Stimulated activated CD8-positive, alpha-beta memory T cell treated with anti-CD3 and anti-CD28 coated beads, Interleukin-4, amount 100 ng/mL, for 4 hours (primary cell): Measurements from ENCODE around the gene ELMO1.

ENCODE experiments used
- DNase-seq, 2 donors: peaks; one replicate each; pipeline ENCODE4 v3.0.0-alpha.2; 2020; ENCODE audit warnings: low read depth in 2 of 2, low spot score in 1 of 2

ELMO1 gene

DNA sequence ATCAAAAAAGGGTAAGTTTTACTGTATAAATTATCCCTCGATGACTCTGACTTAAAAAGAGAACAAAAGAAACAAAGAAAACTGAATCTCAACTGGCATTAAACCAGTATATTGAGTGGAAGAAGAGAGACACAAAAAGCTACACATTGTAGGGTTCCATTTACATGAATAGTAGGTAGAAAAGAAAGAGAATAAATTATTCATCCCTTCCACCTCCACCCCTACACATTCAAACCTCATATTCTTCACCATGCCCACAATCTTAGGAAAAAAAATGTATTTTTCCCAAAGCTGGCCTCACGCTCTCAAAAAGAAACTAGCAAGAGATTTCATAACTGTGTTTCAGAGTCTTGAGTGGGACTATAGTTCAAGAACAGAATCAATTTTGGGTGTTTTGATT, 377.5 kb downstream of the ELMO1 start:
- DNase-seq, result no peak

DNA sequence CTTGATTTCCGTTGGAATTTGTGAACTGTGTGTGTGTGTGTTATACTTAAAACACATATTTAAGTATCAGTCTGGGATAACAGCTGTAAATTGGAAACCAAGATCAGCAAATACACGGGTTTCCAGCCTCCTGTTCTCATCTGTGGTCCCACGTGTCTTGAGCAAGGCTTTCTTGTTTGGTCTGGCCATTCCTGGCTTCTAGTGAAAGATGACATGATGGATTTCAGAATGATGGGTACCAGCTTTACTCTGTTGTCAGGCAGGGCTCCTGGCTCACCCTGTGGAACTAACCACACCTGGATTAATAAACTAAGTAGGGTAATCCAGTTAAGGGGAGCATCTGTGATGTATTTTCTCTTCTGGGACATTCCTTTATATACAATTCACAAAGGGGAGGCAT, 378.2 kb downstream of the ELMO1 start:
- no peak for DNase-seq

DNA sequence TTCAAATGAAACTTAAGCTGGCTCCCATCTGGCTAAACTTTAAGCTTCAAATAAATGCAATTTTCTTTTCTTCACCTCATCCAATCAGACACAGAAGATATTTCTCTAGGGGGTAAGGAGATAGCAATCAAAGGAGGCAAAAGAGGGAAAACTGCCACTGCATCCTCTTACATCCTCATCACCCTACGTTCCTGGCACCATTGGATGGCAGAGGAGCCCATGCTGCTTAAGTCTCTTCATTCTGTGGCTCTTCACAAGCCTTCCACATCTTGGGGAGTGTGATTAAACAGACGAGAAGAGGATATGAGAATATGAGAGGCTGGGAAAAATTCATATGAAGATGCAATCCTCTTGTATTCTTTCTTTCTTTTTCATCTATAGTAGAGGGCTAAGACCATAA, 378.6 kb downstream of the ELMO1 start:
- no peak for DNase-seq

DNA sequence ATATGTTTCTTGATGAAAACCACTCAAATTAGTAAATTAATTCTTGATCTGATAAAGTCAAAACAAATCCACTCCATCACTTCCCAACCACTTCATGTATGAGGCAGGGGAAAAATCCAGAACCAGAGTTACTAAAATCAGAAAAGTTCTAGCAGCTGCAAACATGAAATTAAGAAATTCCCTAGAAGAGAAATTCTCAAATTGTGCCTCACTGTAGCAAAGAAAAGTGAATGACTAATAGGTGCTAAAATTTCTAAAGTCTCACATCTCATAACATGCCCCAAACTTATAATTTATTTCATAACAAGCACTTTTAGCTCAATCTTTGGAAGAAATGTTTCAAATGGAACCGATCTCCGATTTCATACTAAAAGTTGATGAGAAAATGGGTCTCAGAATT, 379.3 kb downstream of the ELMO1 start:
- no peak for DNase-seq

DNA sequence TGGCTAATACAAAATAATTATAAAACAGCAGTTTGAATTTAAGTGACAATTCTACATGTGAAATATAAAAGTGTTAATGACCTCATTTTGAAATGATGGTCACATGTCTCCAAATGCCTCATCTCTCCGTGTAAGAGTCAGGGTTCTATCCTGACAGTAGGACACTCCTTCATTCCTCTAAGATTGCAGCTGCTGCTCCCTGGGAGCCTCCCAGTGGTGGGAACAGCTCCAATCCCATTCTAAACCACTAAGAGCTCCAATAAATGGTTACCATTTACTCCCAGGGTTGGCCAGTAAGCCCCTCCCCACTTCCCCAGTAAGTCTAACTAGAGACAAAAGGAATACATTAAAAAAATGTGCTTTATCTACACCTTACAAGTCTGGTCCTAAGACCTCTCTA, 379.8 kb downstream of the ELMO1 start:
- no peak for DNase-seq

DNA sequence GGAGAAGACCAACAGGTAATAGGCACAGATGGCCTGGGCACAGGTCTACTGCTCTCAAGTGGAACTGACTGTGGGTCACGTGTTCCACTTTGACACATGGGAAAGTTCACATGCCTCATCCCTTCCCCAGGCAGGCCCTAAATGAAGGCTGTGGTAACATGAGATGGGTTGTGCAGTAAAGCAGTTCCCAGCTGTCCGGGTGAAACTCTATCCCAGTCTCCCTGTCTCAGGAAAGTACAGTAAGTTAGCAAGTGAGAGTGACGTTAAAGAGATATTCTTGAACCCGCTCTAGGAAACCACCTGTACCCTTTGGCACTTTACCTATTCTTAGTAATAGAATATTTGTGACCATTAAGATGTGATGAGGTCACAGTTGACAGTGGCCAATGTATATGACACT, 380.6 kb downstream of the ELMO1 start:
- DNase-seq, result no peak

DNA sequence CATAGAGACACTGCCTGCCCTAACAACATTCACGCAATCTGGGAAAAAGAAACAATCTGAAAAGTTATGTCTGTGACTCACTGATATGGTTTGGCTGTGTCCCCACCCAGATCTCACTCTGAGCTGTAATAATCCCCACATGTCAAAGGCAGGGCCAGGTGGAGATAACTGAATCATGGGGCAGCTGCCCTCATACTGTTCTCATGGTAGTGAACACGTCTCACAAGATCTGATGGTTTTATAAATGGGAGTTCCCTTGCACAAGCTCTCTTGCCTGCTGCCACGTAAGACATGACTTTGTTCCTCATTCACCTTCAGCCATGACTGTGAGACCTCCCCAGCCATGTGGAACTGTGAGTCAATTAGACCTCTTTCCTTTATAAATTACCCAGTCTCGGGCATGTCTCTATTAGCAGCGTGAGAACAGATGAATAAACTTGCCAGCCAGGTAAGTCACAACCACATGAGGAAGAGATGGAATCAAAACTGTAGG, 382.8 kb downstream of the ELMO1 start:
- no peak for DNase-seq

DNA sequence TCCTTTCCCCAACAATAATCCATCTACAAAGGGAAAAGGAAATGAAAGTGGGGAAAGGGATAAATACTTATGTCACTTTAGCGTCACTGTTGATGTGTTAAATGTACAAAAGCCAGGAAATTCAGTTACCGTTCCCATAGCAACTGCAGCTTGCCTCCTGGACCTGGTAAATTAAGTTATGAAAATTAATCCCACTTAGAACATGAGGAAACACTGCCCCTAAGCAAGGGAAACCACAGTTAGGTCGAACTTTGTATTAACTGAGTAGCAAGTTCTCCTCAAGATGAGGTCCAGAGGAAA, 386.2 kb downstream of the ELMO1 start:
- DNase-seq, result no peak

DNA sequence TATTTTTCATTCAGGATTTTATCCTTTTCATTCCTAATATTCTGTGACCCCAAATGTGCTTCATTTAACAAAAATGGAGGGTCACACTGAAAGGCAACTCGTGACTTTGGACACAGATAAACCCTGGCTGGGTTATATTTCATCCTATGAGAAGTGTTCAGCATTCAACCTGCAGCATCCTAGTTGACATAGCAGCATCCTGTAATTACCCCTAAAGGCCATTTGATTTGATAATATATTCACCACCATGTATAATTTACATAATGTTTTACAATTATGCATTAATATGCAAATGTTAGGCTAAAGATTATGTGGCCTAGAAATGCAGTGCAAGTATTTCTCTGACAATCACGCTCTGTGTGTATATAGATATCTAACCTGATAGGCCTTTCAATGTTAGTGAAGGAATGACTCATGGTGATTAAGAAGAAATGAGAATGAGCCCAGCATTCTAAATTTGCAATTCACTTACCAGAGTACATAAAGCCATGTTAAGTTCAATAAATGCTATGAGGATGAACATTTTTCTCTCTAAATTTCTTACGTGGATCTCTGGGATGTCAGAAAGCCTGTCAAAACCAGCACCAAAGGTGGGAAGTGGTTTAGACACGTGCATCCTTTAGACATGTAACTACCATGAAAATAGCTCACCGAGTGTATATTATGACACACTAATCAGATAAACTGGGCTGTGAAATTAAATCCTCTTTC, 386.7 kb downstream of the ELMO1 start:
- DNase-seq, result no peak

DNA sequence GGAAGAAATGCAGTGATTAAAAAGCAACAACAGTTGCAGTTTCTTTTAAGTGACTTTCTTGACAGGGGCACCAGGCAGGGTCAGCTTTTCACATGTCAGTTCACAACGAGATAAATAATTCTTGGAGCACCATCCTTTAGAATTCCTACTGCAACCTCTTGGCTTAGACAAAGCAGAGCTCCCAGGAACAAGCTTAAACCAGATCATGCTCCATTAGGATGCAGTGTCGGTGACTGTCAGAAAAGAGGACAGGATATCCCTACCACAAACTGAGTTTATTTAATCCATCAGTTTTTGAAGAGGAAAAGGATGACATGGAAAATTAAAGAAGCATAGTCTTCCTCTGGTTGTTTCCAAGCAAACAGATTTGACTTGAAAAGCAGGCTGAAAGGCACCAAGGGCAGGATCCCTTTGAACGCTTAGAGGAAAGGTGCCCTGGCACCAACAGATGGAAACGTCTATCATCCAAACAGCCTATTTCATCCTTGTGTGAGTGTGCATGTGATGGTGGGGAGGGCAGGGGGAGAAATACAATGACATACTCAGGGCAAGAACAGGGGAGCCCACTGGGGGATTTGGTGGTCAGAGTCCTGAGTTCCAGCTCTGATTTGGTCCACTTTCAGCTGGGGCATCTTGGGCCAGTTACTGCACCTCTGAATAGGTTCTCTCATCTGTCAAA, 392.3 kb downstream of the ELMO1 start:
- DNase-seq, result no peak

DNA sequence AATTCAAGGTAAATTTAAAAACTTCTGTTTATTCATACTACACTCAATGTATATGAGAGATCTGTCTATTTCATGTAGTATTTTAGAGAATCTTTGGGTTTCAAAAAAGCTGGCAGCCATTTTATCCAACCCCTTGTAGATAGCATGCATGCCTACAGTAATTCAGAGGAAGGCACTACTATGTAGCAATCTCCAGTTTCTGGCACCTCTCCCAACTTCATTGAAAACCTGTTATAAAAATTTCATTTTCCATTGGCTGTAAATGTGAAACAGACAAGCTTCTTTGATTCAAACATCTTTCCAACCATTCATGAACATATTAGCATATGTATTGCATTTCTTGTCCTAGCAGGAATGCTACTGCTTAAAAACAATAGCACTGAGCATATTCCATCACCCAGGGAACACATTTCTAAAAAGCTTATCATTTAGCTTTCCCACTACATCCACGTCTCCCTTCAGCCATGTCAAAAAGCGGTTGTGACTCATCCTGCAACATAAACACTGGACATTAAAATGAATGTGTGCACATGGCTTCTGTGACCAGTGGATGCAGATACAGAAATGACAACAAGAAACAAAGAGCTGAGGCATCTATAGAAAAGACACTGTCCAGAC, 393.9 kb downstream of the ELMO1 start:
- DNase-seq, result no peak

DNA sequence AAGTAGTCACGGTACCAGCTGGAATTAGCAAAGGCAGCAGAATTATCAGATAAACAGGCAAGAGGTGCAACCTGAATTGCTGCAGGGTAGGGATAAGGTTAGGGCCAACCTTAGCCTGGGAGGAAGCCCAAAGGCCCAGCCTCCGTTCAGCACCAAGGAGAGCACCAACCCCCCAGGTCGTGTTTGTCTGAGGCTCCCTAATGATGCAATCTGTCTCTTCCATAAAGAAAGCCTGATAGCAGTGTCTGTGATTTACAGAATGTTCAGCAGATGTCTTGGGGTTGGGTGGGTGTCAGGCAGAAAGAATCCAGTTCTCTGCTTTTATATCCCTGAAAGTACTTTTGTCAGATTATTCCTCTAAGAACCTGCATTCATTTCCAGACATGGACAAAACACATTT, 396.0 kb downstream of the ELMO1 start:
- DNase-seq, result no peak

DNA sequence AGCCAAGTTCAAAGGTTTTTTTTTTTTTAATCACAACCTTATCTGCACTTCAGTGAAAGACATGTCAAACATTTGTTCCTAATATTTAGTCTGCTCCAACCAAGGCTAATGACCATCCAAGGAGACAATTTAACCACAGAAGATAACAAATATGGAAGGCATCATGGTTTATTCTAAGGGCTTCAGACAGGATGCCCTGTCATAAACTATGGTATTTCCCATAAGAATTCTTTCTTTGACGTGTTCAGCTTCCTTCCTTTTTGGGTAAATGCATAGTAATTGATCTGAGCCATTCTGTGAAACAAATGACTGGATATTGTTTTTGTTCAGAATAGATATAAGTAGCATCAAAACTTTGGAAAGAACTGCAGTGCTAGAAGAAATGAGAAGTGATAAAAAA, 397.9 kb downstream of the ELMO1 start:
- no peak for DNase-seq

DNA sequence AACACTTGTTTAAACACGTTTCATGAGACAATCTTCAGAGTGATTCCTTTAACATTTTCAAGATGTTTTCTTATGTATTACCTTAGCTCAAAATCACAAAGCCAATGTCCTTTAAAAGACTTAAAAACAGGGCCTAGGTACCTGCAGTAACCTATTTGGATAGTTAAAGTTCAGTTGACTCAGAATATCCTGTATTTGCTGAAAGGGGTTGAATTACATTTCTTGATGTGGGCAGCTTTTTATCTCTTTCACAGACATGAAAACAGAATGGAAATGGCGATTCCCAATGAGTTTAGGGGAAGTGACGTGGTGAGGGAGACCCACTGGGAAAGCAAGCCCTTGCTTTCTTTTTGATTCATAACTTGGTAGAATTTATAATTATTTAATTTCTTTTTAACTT, 400.0 kb downstream of the ELMO1 start:
- no peak for DNase-seq

DNA sequence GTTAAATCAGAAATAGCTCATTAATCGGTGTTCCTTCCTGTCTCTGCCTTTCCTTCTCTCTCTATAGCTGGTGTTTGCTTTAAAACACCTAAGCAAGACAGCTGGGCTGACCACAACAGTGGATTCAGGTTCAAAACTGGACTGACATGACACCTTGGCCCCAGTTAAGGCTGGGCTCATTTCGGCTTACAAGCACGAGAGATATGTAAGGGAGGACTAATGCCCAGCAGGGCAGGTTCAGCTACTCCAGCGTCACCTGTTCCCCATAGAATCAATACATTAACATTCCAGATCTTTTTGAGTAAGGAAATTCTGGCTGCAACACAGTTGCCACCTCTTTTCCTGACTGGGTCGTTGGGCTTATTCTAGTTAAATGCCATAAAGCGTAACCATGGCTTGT, 401.4 kb downstream of the ELMO1 start:
- DNase-seq, result no peak

DNA sequence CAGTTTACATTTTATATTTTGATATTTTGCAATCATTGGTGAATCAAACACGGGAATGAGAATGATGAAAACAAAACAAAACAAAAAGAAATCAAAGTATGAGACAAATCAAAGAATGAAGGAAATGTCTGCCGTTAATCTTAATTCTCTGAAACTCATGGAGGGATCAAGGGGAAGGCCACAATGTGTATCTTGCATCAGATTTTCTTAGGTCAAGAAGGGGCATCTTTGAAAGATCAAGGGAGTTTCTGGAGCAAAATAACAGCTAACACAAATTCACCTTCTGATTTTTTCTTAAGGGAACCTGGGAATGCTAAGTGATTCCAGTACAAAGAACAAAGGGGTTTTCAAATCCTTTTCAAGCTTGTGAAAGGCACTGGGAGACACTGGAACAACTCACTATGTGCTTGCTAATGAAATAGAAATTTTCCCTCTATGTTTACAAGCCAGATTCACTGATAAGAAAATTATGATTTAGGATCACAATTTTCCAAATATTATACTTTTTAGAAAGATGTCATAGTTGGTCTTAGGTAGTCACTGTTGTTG, 402.1 kb downstream of the ELMO1 start:
- DNase-seq, result no peak

DNA sequence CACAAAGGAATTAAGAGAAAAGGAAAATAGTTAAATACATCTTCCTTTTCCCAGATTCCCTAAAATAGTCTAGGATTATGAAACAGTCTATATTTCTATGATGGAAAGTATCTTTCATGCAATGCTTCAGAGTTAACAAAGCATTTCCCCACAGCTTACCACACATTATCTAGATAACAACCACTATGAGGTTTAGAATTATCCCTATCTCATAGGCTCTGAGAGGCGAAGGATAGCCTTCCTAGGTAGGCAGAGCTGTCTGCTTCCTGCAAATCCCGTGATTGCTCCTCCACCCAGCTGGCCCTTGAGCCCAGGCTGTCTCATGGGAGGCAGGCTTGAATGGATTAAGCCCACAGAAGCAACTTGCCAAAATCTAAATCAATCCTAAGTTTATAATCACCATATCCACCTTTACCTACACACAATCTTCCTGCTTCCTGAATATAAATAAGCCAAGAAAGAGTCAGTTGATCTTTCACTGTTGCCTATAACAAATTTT, 402.9 kb downstream of the ELMO1 start:
- DNase-seq, result no peak

DNA sequence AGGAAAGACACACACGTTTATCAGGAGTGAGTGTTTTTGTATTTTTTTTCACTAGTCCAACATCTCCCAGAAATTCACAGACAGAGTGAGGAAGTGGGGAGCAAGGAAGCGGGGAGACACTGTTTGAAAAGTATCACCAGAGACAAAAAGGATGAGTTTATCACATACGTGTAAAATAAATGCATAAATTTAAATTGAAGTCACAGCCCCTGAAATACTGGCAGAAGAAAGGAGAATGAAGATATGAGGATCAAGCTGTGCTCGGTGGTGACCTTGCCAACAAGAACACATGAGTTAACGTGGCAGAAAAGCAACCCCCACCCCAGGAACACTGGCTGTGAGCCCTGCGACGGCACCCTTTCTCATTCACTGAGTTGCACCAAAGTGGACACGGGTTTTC, 407.2 kb downstream of the ELMO1 start:
- no peak for DNase-seq

DNA sequence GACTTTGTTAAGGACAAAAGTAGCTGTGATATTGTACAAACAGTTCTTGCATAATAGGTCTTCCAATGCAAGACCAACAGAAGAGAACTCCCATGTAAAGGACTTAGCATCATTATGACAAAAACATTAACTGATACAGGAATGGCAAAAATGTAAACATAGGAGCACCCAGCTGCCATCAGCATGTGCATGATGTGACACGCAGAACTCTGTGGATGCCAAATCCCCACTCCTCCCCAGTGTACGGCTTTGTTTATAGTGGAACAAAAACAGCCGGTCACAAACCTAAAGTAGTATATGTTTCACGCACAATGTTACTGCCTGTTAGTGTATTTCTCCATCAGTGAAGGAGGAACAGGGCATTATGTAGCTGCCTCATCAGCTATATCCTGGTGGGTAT, 408.3 kb downstream of the ELMO1 start:
- no peak for DNase-seq

DNA sequence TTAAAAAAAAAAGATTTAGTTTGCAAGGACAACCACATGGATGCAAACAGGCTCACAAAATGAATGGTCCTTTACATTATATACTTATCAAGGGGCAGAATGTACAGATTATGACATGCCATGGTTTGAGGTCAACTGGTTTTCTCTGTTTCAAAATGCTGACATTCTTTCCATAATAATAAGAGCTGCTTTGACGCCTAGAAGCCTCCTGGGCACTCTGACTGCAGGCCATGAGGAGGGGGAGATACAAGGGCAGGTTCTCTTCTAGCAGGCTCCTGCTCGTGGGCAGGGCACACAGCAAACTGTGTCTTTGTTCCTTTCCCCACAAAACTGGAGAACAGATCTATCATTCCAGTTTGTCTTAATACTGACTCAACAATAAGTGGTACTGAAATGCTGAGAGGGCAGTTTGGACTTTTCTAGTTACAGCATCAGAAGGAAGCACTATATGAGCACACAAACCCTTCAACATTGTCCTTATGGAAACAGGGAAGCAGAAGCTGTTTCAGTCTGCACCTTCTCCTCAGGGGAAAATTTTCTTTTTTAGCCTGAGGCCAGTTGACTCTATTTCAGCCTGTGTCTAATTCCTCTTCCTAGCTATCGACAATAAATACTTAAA, 409.4 kb downstream of the ELMO1 start:
- no peak for DNase-seq

DNA sequence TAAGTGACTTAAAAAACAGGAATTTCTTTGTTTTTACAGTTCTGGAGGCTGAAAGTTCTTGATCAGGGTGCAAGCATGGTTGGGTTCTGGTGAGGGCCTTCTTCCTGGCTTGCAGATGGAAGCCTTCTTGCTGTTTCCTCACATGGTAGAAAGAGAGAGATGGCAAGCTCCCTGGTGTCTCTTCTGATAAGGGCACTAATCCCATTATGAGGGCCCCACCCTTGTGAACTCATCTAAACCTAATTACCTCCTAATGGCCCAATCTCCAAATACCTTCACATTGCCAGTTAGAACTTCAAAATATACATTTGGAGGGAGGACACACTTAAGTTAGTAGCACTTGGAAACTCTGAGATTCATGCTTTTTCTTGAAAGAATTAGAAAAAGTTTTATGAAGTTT, 410.0 kb downstream of the ELMO1 start:
- no peak for DNase-seq

DNA sequence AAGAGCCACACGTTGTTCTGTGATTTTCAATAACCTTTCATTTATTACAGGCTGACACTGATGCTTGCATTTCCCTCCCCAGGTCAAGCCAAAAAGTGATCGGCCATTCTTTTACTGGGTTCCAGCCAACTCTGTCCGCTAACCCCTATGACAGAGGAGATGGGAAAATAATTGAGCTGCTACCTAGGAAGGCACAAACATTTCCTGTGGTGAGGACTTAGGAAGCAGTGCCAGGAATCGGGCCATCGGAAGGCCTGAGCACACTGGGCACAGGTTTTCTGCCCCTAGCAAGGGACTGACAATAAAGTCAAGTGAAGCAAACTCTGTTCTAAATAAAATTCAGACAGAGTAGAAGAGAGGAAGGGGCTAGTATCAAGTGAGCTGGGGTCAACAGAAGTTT, 411.4 kb downstream of the ELMO1 start:
- DNase-seq, result no peak
